Osteoblast (primary cell): ENCODE results near the gene FBXL15. TPM values are rescaled to one million over a fixed set of nuclear protein-coding genes. Genes with fewer than 3 reads are reported as not detected.

Source experiments
- DNase-seq: peaks from one replicate; pipeline ENCODE4 v3.0.0; 2011; ENCODE audit warnings: low spot score, mixed read lengths; ENCODE audit not compliant: insufficient read length; ENCODE audit errors: missing footprints
- H2AFZ ChIP-seq: 2 replicates; pipeline ENCODE4 v1.6.0; 2011; ENCODE audit warnings: mild to moderate bottlenecking, low read length
- H3K27ac ChIP-seq: 2 replicates; pipeline ENCODE4 v1.5.1; 2011; ENCODE audit warnings: mild to moderate bottlenecking, low read depth, low read length, moderate library complexity
- H3K27me3 ChIP-seq: 2 replicates; pipeline ENCODE4 v1.6.0; 2012; ENCODE audit warnings: mild to moderate bottlenecking, control low read depth, inconsistent platforms, low read length, moderate library complexity; ENCODE audit not compliant: insufficient read depth
- H3K36me3 ChIP-seq: 2 replicates; pipeline ENCODE4 v1.5.1; 2011; ENCODE audit warnings: mild to moderate bottlenecking, low read length, control low read depth, moderate library complexity; ENCODE audit not compliant: insufficient read depth
- H3K4me1 ChIP-seq: 2 replicates; pipeline ENCODE4 v1.5.1; 2011; ENCODE audit warnings: mild to moderate bottlenecking, low read length, control low read depth, moderate library complexity; ENCODE audit not compliant: insufficient read depth
- H3K4me2 ChIP-seq: 2 replicates; pipeline ENCODE4 v1.6.0; 2011; ENCODE audit warnings: mild to moderate bottlenecking, low read length; ENCODE audit not compliant: insufficient read depth
- H3K4me3 ChIP-seq: fragments of 200-600 bp; sonication (generic); 3 replicates; pipeline ENCODE4 v1.5.1; 2012; ENCODE audit warnings: mild to moderate bottlenecking, low read length, inconsistent platforms; ENCODE audit not compliant: insufficient read depth
- H3K79me2 ChIP-seq: 2 replicates; pipeline ENCODE4 v1.6.0; 2012; ENCODE audit warnings: mild to moderate bottlenecking, low read length, control low read depth, inconsistent platforms; ENCODE audit not compliant: insufficient read depth
- H3K9me3 ChIP-seq: 2 replicates; pipeline ENCODE4 v1.5.1; 2011; ENCODE audit warnings: low read depth, low read length, control low read depth
- H4K20me1 ChIP-seq: 2 replicates; pipeline ENCODE4 v1.6.0; 2012; ENCODE audit warnings: mild to moderate bottlenecking, low read length, control low read depth; ENCODE audit not compliant: insufficient read depth
- CTCF ChIP-seq: IDR thresholded peaks from 2 replicates; pipeline ENCODE4 v1.5.1; 2011; ENCODE audit warnings: mild to moderate bottlenecking, low read depth, low read length, moderate library complexity; ENCODE audit errors: extremely low read depth
- total RNA-seq: library from RNA; depleted of rRNA; stranded (reverse); fragments of >200 nt; gene quantifications from 2 replicates; pipeline ENCODE4 v1.2.3, GENCODE V29; 2012

Gene FBXL15
- total RNA-seq, 1 donor = 9.4 TPM

GRCh38 chr10:102413806-102414561, 6.7 kb upstream of the FBXL15 start:
- H3K27ac ChIP-seq = no peak overlapping the region
- peaks cover 66% of the 10 kb centered on the region for H3K27me3 ChIP-seq
- no peak for TF ChIP-seq CTCF
- peak; percentile 75 for DNase-seq
- peaks cover 9% of the 10 kb centered on the region for H3K4me1 ChIP-seq
- H3K36me3 ChIP-seq = no peaks in the 10 kb centered on the region
- no peaks in the 10 kb centered on the region for H3K79me2 ChIP-seq
- H3K9me3 ChIP-seq = no peaks in the 10 kb centered on the region
- H3K4me3 ChIP-seq = no peak overlapping the region
- H4K20me1 ChIP-seq = no peaks in the 10 kb centered on the region
- no peak overlapping the region for H2AFZ ChIP-seq
- H3K4me2 ChIP-seq = no peak overlapping the region

- Histone ChIP-seq H3K79me2 (no peaks in the 10 kb centered on the region), H3K36me3 (no peaks in the 10 kb centered on the region), H3K9me3 (no peaks in the 10 kb centered on the region), H3K4me3 (no peak overlapping the region), H3K4me1 (peaks cover 5% of the 10 kb centered on the region), H4K20me1 (no peaks in the 10 kb centered on the region), H3K27me3 (peaks cover 63% of the 10 kb centered on the region), H2AFZ (no peak overlapping the region), H3K4me2 (no peak overlapping the region), H3K27ac (no peak overlapping the region)
- no peak for TF ChIP-seq CTCF
- DNase-seq = no peak
These were observed 5.9 kb upstream of the FBXL15 start for GRCh38 chr10:102414749-102415148.

GRCh38 chr10:102416283-102416682, 4.4 kb upstream of the FBXL15 start:
- Histone ChIP-seq H3K9me3 (no peaks in the 10 kb centered on the region), H3K36me3 (no peaks in the 10 kb centered on the region), H3K4me2 (no peak overlapping the region), H4K20me1 (no peaks in the 10 kb centered on the region), H3K79me2 (no peaks in the 10 kb centered on the region), H3K4me1 (peaks cover 13% of the 10 kb centered on the region), H3K4me3 (no peak overlapping the region), H3K27me3 (peaks cover 48% of the 10 kb centered on the region), H3K27ac (no peak overlapping the region), H2AFZ (no peak overlapping the region)
- no peak for DNase-seq
- no peak for TF ChIP-seq CTCF

- no peaks in the 10 kb centered on the region for H4K20me1 ChIP-seq
- H3K27me3 ChIP-seq = peaks cover 44% of the 10 kb centered on the region
- TF ChIP-seq CTCF = no peak
- DNase-seq = peak; percentile 65
- peaks cover 4% of the 10 kb centered on the region for H3K79me2 ChIP-seq
- no peak overlapping the region for H3K4me2 ChIP-seq
- no peak overlapping the region for H2AFZ ChIP-seq
- H3K9me3 ChIP-seq = no peaks in the 10 kb centered on the region
- no peak overlapping the region for H3K27ac ChIP-seq
- no peaks in the 10 kb centered on the region for H3K36me3 ChIP-seq
- H3K4me1 ChIP-seq = peaks cover 14% of the 10 kb centered on the region
- no peak overlapping the region for H3K4me3 ChIP-seq
These were observed 3.9 kb upstream of the FBXL15 start for GRCh38 chr10:102416695-102417094.
